ENCODE results near the gene ZNF543. TPM values are rescaled to one million over a fixed set of nuclear protein-coding genes. Genes with fewer than 3 reads are reported as not detected.

ZNF543 gene
- total and polyA plus RNA-seq, 9 of the 15 experiments (the other 6 are each of a cell fraction or from before 2014, with no cell fraction given), result 0.14 to 5.5 (median 2.4) TPM

- H3K27ac ChIP-seq (ENCODE audit: extremely low read depth, low read depth, low read length), result peak within 1 kb of the TSS; percentile 59
- H3K9me1 ChIP-seq (ENCODE audit: control insufficient read depth, insufficient read depth, low read length), result no peaks in the 10 kb centered on the region
- no peaks in the 10 kb centered on the region for H4K20me1 ChIP-seq (replicated peaks; ENCODE audit: control insufficient read depth, insufficient read depth, low read length)
- H3K27me3 ChIP-seq (ENCODE audit: control insufficient read depth in 2 of 2, insufficient read depth in 2 of 2, low read length in 2 of 2), result no peaks in the 10 kb centered on the region
- peaks cover 15% of the 10 kb centered on the region for H3K79me2 ChIP-seq (ENCODE audit: control insufficient read depth, insufficient read depth, low read length)
- H3K4me2 ChIP-seq (ENCODE audit: insufficient read depth, low read length), result peak within 1 kb of the TSS; percentile 93
- in situ Hi-C loops (cut with MboI), result no loop called here
- BruUV-seq (replicated peaks), result TSS peak; percentile 55
- no peaks in the 10 kb centered on the region; the same call in 1 of the 2 replicates for H3K9me3 ChIP-seq (replicated peaks; ENCODE audit: control insufficient read depth, insufficient read depth, low read depth, low read length)
- peak within 1 kb of the TSS; percentile 83 for H3K4me3 ChIP-seq
- intact Hi-C loops (cut with micrococcal nuclease), result no loop called here
- peak; percentile 91 to 95 (median 92) for DNase-seq (ENCODE audit: extremely low read depth in 1 of 4, low spot score in 3 of 4)
- WGBS (ENCODE audit: insufficient coverage, low coverage, missing lambda C conversion rate), result 3% methylated on average over 46 of the region's 57 CpGs
- CTCF ChIA-PET (ENCODE audit: low intra/inter-chr PET ratio), result no interaction called here
- peak; percentile 99 for FAIRE-seq
- POLR2A ChIA-PET, result interaction anchor here (0.6 to 0.9 kb wide), 3 partner anchors 10 to 1012 kb away, joined by 3 to 4 read pairs (median 3); no protein-coding TSS in a partner anchor
- peak within 1 kb of the TSS; percentile 80 to 98 for H3K9ac ChIP-seq (ENCODE audit: insufficient read depth in 1 of 2, low read depth in 2 of 2, low read length in 2 of 2)
- H3K4me1 ChIP-seq (replicated peaks in 1 of 2; ENCODE audit: control insufficient read depth in 2 of 2, insufficient read depth in 2 of 2, low read length in 2 of 2), result peaks cover 6 to 7% of the 10 kb centered on the region in 2 experiments; a peak in 3 of 5 replicates
- peaks cover 15% of the 10 kb centered on the region; the same call in 2 of the 3 replicates for H3K36me3 ChIP-seq (ENCODE audit: control insufficient read depth, insufficient read depth, low read length)
- peak; percentile 100 for ATAC-seq
- H2AFZ ChIP-seq (ENCODE audit: low read depth, low read length), result peak within 1 kb of the TSS; percentile 95
- TF ChIP-seq E2F6 (IDR thresholded peaks at IDR 0.05; ENCODE audit: borderline replicate concordance in 1 of 2, extremely low read depth in 1 of 2, insufficient read depth in 1 of 2, insufficient read length in 1 of 2, low read depth in 1 of 2, low read length in 1 of 2, poor library complexity in 1 of 2, severe bottlenecking in 1 of 2) (peak; percentile 72 to 89), RUNX1 (IDR thresholded peaks at IDR 0.05; ENCODE audit: low read depth) (no peak), BRD4 (IDR thresholded peaks at IDR 0.05) (no peak), ZNF512 (tag; IDR thresholded peaks at IDR 0.05) (no peak), GATA2 (CRISPR knock-in tag; IDR thresholded peaks at IDR 0.05) (no peak), TBL1XR1 (IDR thresholded peaks at IDR 0.05; ENCODE audit: low read length in 2 of 2) (peak in 1 of 2 experiments; percentile 44; a peak in 1 of 4 replicates), TBP (optimal IDR thresholded peaks at IDR 0.05; ENCODE audit: low read depth, low read length) (peak; percentile 28), BCLAF1 (IDR thresholded peaks at IDR 0.05; ENCODE audit: borderline replicate concordance in 1 of 2, control insufficient read depth in 1 of 2, low read depth in 2 of 2, low read length in 1 of 2) (no peak), SRF (CRISPR knock-in tag; IDR thresholded peaks at IDR 0.05) (peak in 1 of 2 experiments; percentile 76; a peak in 1 of 4 replicates), RBM25 (IDR thresholded peaks at IDR 0.05; ENCODE audit: low read depth, low read length, severe bottlenecking) (no peak), YY1 (IDR thresholded peaks at IDR 0.05; ENCODE audit: borderline replicate concordance in 1 of 3, control insufficient read depth in 1 of 3, extremely low read depth in 1 of 3, insufficient read depth in 3 of 3, insufficient read length in 1 of 3, insufficient replicate concordance in 2 of 3, low read depth in 1 of 3, low read length in 2 of 3) (peak in 1 of 3 experiments; percentile 42), CREB1 (IDR thresholded peaks at IDR 0.05) (peak; percentile 96), CREB1 (CRISPR knock-in tag; IDR thresholded peaks at IDR 0.05) (peak; percentile 95)
These were observed 30.9 kb downstream of the ZNF543 start, which contains the start of gene ZNF304 for GRCh38 chr19:57350877-57351805. ZNF304 (plus strand) TSS chr19:57351271; CDS start chr19:57351665, 394 bp downstream.
